Erythroblast (primary cell): ENCODE results near the gene ADARB2.

Source experiments
- GATA1 ChIP-seq: IDR thresholded peaks from 2 replicates; pipeline ENCODE4 v1.6.1; 2011; ENCODE audit warnings: low read depth, mild to moderate bottlenecking, control low read depth, low read length, moderate library complexity
- POLR2A ChIP-seq: IDR thresholded peaks from 2 replicates; pipeline ENCODE4 v1.6.1; 2011; ENCODE audit warnings: mild to moderate bottlenecking, low read length

- no peak for TF ChIP-seq POLR2A
- no peak for TF ChIP-seq GATA1
Observed at GRCh38 chr10:1410469-1411395, 326.6 kb downstream of the ADARB2 start.
